CD4-positive, alpha-beta T cell treated with Interleukin-1 beta for 1 hour (primary cell): ENCODE results near the gene BAIAP3.

ENCODE experiments used
- DNase-seq, 2 donors: peaks; one replicate each; pipeline ENCODE4 v3.0.0-alpha.2; 2020 to 2022

The BAIAP3 gene

DNA sequence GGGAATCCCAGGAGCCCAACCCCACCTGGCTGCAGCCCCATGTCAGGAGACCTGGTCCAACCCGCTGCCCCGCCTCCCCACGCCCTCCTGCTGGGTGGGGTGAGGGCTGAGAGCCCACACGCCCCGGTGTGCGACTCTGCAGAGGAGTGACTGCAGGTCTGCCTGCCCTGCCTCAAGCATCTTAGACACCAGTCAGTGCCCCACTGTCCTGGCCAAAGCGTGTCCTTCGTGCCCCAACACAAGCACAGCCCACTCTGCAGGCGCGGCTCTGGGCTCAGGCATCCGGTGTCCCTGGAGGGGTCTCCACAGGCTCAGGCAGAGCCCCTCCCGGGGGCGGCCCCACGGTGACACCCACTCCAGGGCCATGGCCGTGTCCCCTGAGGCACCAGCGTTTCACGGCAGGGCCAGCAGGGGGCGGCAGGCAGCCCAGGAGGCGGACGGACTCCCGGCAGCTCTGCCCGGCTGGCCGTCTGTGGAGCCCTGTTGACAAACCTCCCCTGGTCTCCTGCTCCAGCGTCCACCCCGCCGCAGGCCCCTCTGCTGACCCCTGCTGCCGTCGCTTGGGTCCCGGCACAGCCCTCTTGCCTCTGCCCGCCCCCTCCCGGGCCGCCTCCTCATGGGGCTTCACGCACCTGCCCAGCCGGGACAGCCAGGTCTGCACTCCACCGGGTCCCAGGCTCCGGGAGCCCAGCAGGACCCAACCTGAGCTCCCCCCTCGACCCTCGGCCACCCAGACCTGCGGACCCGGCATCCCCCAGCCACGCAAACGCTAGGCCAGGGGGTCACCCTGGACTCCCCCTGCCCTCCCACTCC, 32.6 kb upstream of the BAIAP3 start:
- peak; percentile 76 to 80 for DNase-seq

DNA sequence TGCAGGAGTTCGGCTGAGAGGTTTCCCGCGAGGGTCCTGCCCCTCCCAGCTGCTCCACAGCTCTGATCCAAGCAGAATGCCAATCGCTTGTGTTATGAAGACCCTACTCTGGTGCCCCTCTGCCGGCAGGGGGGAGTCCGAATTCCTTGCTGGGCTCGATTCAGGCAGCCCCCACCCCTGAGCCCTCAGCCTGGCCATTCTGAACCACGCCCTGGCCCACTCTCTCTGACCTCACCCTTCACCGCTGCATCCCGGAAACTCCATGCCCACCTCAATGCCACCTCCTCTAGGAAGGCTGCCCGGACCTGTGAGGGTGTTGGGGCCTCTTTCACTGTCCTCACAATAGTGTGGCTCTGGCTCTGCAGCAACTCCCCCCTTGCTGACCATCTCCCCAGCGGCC, 31.9 kb upstream of the BAIAP3 start:
- no peak for DNase-seq

DNA sequence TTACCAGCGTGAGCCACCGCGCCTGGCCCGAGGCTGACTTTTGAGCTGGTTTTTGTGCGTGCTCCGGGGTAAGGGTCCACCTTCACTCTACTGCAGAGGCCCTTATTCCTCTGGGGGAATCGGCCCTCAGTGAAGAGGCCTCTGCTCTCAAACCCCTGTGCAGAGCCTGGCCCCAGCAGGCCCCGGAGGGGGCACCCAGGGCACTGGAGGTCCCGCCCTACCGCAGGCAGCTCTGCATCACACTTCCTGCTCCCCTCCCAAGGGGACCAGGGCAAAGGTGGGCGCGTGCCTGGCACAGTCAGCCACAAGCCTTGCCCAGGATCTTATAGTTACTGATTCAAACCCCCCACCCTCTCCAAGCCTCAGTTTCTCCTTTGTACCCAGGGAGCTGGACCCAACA, 27.6 kb upstream of the BAIAP3 start:
- DNase-seq, result peak in 1 of 2 donors; percentile 31

DNA sequence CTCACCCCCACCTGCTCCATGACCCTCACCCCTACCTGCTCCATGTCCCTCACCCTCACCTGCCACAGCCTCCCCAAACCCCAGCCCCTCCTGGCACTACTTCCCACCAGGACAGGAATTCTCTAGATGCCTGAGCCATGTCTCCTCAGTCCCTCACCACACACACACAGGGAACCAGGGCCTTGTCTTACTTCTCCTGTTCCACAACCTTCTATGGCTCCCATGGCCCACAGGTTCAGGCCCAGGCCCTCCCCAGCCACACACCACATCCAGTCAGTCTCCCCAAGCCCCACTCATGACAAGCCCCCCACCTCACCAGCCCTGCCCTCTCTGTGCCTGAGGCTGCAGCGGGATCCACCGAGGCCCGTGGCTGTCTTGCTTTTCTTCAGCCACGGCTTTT, 27.1 kb upstream of the BAIAP3 start:
- no peak for DNase-seq

DNA sequence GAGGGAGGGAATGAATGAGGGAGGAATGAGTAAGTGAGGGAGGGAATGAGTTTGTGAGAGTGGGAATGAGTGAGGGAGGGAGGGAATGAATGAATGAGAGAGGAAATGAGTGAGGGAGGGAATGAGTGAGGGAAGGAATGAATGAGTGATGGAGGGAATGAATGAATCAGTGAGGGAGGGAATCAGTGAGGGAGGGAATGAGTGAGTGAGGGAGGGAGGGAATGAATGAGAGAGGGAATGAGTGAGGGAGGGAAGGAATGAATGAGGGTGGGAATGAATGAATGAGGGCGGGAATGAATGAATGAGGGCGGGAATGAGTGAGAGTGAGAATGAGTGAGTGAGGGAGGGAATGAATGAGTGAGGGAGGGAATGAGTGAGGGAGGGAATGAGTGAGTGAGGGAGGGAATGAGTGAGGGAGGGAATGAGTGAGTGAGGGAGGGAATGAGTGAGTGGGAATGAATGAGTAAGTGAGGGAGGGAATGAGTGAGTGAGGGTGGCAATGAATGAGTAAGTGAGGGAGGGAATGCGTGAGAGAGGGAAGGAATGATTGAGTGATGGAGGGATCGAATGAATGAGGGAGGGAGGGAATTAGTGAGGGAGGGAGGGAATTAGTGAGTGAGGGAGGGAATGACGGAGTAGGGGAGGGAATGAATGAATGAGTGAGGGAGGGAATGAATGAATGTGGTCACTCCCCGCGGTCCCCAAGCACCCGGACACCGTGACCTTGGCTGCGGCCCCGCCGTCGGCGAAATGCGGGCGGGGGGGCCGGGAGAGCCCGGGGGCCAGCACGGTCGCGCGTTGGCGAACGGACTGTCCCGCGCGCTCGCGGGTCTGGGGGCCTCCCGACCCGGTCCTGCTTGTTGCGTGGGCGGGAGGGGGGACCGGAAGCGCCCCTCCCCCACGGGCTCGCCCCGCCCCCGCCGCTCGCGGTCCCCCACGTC, 25.1 kb upstream of the BAIAP3 start:
- no peak for DNase-seq

DNA sequence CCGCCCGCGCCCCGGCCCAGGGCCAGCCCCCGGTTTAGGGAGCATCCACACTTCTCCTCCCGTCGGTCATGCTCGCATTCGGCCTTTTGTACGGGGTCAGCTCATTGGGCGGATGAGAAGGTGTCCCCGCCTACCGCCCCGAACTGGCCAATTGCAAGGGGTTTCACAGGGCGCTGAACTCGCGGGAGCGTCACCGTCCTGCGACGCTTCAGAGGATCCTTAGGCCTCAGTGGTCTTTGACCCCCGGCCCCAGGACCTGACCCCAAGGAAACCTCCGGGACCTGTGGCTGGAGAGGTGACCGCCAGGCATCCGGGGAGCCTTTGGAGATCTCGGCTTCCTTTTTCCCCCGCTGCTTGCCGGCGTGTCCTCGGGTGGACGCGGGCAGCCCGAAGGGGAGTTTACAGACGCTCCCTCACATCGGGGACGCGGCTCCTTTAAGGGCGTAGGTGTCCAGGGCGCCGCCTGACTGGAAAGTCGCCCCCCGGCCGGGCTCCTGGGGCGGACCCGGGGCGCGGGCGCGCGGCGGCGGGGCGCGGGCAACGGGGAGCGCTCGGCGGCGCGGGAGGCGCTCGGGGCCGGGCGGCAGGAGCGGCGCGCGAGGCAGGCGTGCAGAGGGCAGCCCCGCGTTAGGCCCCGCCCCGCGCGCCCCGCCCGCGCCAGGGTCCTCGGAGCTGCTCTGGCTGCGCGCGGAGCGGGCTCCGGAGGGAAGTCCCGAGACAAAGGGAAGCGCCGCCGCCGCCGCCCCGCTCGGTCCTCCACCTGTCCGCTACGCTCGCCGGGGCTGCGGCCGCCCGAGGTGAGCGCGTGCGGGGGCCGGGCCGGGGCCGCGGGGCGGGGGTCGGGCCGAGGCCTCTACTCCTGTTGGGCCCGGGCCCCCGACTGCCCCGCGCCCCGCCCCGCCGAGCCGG, 24.2 kb upstream of the BAIAP3 start, which contains the start of gene UBE2I:
TSS of gene UBE2I (plus strand) at position 660 of the 909 bp plus-strand sequence. CDS start 4,395 bp downstream, outside the sequence.
- peak; percentile 97 to 100 for DNase-seq

DNA sequence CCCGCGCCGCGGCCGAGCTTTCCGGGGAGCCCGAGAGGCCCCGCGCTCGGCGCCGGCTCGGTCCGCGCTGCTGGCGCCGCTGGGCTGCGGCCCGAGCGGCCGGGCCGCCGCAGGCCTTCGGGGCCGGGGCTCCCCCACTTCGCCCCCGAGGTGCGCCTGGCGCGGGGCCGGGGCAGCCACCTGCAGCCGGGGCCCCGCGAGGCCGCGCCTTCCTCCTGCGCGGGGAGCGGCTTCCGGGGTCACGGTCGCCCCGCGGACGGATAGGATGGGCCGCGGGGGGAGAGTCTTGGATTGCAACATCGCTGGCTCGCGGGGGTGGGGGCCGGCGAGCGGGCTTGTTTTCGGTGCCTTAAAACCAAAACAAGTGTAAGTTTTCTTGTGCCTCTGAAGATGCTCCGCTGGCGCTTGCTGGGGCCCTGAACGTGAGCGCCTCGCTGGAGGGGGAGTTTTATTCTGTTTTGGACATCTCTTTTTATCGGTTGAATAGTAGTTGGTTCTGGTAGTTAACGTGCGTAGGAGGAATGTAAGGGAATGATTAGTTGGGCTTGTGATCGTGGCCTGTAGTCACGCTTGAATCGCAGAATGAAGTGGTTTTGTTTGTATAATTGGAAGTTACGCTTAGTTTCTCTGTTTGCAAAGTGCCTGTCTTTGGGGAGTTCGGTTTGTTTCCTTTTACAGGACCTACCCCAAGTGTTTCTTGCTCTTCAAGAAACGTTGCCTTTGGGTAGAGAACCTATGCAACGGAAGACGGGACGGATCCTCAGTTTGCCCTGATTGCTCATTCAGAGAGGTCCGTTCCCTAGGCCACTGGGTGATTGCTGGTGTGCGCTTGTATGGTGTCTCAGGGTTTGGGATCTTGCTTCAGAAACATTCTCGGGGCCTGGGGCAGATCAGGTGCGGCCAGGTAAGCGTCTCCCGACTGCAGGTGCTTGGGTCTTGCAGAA, 23.3 kb upstream of the BAIAP3 start:
- peak; percentile 64 to 70 for DNase-seq

DNA sequence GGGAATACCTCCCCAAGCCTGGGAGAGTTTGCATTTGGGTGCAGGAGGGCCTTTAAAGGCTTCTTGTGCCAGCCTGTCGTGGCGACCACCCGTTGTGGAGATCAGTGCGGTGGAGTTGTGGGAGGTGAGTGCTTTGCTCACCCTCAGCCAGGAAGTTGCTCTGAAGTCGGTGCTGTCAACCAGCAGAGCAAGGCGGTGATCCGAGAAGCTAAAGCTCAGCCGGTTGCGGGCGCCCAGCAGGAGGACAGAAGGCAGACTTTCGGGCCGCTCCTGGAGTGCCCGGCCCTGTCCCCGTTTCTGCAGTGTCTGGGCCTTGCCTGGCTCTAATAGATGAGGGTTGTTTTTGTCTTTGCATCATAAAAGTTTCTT, 22.6 kb upstream of the BAIAP3 start:
- DNase-seq, result peak in 1 of 2 donors; percentile 34

DNA sequence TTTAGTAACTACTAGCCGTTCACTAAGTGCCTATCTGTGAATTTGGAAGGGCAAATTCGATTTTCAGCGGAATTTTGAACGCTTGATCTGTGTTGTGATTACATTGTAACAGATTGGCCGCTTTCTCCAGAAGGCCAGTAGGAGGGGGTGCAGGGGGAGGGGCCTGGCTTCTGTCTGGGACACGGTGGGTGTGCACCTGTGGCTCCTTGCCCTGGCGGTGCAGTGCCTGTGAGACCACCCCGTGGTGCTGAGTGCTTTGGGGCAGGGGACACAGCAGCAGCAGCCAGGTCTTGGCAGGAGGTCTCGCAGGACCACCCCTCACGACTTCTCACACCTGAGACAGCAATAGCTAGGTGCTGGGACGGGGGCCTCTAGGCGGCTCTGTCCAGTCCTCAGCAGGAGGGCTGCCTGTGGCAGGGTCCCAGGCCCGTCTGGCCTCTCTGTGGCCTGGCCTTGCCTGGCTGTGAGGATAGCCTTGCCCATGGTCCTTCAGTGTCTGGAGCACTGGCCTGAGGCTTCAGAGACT, 22.2 kb upstream of the BAIAP3 start:
- no peak for DNase-seq

DNA sequence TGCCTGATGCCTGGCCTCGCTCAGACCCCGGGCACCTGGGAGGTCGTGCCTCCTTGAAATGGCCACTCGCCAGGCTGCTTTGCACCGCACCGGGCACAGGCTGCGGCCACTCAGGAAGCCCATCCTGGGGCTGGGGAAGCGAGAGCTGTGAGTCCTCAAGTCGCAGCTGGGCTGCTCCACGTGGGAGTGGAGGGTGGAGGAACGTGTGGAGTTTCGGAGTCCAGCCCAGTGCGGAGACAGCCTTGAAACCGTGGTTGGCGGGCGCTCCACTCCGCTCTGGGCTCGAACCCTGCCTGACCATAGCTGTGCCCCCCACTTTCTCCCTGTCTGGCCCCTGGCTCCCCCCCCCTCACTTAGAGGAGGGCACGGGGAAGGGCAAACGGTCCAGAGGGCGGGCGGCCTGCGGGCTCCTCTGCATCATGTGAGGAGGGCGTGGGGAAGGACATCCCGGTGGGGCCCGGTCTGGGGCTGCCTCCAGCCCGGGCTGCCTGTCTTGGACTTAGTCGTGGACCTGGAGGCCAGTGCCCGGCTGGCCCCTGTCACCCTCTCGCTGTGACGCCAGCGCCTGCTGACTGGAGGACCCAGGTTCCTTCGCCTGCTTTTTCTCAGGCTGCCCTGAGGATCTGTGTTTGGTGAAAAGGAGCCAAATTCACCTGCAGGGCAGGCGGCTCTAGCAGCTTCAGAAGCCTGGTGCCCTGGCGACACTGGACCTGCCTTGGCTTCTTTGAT, 21.5 kb upstream of the BAIAP3 start:
- DNase-seq, result no peak

DNA sequence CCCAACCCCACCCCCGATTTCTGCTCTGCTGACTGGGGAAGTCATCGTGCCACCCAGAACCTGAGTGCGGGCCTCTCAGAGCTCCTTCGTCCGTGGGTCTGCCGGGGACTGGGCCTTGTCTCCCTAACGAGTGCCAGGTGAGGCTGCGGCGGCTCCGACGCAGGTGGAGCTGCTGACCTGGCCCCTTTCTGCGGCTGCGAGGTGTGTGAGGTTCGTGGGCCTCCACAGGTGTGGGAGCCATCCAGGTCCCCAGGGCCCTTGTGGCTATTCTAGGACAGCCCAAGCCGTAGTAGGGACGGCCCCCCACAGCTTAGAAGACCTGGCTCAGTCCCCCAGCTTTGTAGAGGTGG, 21.0 kb upstream of the BAIAP3 start:
- no peak for DNase-seq

DNA sequence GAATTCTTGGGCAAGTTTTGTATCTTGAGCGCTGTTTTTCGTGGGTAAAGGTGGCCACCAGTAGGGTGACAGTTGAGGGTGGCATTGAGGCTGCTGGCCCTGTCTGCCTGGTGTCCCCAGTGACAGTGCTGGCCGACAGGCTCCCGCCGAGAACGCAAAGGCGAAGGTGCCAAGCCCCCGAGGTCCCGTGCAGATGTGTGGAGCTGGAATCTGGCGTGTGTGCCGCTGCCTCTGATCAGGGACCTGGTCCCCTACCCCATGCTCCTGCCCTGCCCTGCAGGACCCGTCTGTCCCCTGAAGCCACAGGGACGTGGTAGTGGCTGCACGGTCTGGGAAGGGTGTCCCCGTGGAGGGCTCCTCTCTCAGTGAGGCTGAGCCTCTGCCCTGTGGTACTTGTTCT, 20.5 kb upstream of the BAIAP3 start:
- DNase-seq, result no peak

DNA sequence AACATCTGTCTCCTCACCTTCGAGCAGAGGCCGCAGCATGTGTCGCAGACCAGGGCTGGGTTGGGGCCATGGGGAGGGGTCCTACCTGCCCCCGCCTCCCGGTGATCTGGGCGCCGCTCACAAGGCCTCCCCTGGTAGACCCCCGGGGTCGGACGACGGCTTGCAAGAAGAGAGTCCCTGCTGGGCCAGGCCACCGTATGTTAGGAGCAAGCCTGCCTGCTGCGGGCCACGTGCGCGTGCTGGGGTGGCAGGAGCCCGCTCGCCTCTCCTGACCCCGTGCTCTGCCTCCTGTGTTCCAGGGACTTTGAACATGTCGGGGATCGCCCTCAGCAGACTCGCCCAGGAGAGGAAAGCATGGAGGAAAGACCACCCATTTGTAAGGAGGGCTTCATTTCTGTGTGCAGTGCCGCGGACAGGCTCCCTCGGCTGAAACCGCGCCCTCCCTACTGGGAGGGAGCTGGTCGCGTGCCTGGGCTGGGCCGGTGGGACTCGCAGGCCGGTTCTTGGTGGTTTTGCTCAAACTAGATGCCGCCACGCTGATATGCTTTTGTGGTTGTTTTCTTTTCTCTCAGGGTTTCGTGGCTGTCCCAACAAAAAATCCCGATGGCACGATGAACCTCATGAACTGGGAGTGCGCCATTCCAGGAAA, 19.6 kb upstream of the BAIAP3 start:
- no peak for DNase-seq

DNA sequence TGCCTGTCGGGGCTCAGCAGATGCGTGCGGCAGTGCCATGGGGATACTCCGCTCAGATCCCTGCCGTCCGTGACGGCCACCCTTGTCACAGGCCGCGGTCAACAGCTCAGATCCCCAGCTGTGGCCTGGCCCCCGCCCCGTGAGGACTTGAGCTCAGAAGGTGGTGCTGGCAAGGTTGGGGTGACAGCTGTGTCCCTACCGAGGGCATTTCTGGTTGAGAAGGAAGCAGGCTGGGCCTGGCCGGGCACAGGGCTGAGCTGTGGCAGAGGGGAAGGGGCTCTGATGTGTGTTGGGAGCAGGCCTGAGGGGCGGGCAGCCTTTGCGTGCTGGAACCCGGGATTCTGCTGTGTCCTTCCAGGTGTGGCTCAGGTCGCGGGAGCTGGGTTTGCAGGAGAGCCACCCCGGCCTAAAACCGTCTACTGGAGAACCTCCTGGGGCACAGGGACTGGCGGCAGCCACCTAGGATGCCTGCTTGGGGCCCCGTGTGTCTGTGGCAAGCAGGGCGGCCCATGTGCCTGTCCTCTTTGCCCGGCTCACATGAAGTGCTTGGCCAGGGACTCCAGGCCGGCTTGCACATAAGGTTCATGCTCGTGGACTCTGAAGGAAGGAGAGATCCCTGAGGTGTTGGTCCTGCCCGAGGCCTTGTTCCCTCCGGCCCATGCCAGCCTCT, 18.9 kb upstream of the BAIAP3 start:
- DNase-seq, result no peak

DNA sequence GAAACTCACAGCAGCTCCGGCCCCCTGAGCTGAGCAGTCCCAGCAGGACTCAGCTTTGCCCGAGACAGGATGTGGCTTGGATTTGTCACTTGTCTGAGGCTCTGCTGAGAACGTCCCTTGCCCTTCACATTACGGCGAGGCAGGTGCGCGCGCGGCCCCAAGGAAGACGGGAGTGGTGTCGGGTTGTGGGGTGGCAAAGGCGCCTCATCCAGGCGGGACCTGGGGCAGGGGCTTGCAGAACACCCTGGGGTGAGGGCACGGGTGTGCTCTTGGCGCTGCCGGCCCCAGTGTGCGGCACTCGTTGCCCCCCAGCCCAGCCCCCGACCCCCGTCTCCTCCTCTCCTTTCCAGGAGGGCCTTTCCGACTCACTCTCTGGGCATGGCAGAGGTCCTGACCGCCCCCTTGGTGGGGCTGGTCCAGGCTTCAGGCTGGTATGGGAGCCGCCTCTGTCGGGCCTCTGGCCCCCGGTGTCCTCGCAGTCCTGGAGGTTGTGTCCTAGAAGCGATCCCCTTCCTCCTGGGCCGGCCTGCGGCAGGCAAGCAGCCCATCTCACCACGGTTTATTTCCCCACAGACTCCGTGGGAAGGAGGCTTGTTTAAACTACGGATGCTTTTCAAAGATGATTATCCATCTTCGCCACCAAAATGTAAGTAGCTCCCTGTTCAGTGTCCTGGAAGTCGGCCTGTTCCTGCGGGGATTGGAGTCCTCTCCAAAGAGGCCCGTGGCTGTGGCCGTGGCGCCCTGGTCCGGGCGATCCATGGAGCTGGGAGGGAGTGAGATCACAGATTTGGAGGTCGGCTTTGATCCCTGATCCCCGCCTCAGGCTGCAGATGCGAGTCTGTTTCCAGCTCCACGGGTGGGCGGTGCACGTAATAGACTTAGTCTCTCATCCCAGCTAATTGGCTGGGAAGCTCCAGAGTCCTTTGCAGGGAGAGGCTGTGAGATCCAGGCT, 18.1 kb upstream of the BAIAP3 start:
- DNase-seq, result no peak

DNA sequence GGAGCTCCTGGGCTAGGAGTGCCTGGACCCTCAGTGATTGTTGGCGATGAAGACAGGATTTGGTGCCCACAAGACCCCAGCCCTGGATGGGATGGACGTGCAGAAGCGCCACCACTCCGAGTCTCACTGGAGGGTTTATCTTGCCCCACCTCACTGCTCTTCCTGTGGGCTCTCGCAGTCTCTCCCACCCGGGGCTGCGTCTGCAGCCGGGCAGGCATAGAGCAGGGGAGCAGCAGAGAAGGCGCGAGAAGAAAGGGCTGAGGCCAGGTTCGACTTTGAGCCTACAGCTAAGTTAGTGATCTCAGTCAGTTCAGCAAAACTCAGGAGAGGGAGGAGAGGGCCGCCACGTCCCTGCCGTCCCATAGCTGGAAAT, 17.4 kb upstream of the BAIAP3 start:
- DNase-seq, result no peak

DNA sequence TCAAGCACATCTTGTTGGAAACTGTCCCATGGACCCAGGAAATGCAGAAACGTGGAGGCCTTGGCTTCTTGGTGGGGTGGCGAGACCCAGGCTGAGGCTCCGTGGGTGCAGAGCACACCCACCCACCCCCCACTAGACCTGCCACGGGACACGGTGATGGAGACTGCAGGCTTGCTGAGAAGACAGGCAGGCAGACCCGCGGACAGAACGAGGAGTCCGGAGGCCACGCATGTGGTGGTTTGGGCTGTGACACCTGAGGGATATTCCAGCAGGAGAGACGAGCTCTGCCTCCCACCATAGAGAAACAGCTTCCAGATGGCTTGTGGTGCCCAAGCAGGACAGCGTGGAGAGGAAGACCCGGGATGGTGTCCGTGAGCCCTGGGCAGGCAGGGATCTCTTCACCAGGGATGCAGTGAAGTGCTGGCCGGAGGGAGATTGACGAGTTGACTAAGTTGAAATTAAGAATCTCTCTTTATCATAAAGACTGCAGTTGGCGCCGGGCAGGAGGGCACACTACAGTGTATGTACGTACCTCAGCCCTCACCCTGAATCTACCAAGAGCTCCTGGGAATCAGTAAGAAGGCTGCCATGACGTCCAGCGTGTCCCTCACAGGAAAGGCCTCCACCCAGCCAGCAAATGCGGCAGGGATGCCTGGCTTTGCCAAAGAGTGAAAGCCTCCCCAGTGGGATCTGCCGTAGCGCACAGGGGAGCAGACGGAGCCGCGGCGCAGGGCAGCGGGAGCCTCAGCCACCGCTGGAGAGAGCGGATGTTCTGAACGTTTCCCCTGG, 15.8 kb upstream of the BAIAP3 start:
- DNase-seq, result no peak

DNA sequence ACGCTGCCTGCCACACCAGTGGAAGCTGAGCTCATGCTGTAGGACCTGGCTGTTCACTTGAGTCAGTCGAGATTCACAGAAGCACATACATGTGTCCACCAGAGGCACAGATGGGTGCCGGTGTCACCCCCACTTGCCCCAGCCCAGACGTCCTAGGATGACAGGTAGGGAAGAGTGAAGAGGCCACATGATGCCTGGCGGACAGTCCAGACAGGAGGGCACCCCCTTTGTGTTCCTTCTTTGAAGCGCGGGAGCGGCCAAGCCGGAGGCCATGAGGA, 15.2 kb upstream of the BAIAP3 start:
- DNase-seq, result no peak
